HPDE6-E6E7 (cell line): Measurements from ENCODE around the gene ZNF783.
"Not testable (repeated sequence)": the region's sequence is repeated elsewhere in the genome, so short reads cannot be mapped to it uniquely, and the experiment has no call there.

Experiments used
- DNase-seq: peaks from one replicate; pipeline ENCODE4 v3.0.0; 2011; ENCODE audit warnings: missing footprints; ENCODE audit errors: extremely low spot score

Gene ZNF783

GRCh38 chr7:149330914-149331567 is 69.0 kb downstream of the ZNF783 start:
- DNase-seq = no peak

- not testable (repeated sequence) for DNase-seq
Observed at GRCh38 chr7:149332602-149333320, 70.8 kb downstream of the ZNF783 start.

- no peak for DNase-seq
Observed at GRCh38 chr7:149333321-149333717, 71.3 kb downstream of the ZNF783 start.

- no peak for DNase-seq
Observed at GRCh38 chr7:149334219-149334618, 72.2 kb downstream of the ZNF783 start.
